HCT116 (cell line): ENCODE measurements around the gene PLEKHN1. TPM values are rescaled to one million over a fixed set of nuclear protein-coding genes. Genes with fewer than 3 reads are reported as not detected.
"Not testable (repeated sequence)": the region's sequence is repeated elsewhere in the genome, so short reads cannot be mapped to it uniquely, and the experiment has no call there.

Experiments used
- ATAC-seq: fragments of 200-7000 bp; cut with Tn5 transposase; 2 replicates; pipeline ENCODE4 v1.9.1; 2020; ENCODE audit warnings: mild to moderate bottlenecking, moderate library complexity
- BruUV-seq: library from RNA; stranded (reverse); fragments of 400-500 nt; replicated peaks from 2 replicates; lab custom pipeline; 2021; lab: Mats Ljungman, UMichigan
- CTCF ChIA-PET: fragments of 300-600 bp; sonication (Branson Sonifier 250); formaldehyde crosslinking; loops from one replicate; lab custom pipeline; 2021; ENCODE audit warnings: antibody characterized with exemption; lab: Charles Lee
- POLR2A ChIA-PET: fragments of 300-600, 350-600 bp; sonication (Branson Sonifier 250); formaldehyde crosslinking; loops from one replicate; lab custom pipeline; 2021; ENCODE audit warnings: antibody characterized with exemption; lab: Charles Lee
- RAD21 ChIA-PET, 2 experiments: fragments of 300-600 bp; sonication (Branson Sonifier 250); formaldehyde crosslinking; loops; one replicate each; lab custom pipeline; 2023; ENCODE audit warnings: low total read pairs in 2 of 2; ENCODE audit not compliant: uncharacterized antibody in 2 of 2, unreplicated experiment in 2 of 2, low non-redundant PET in 1 of 2; lab: Charles Lee
- DNase-seq: peaks from one replicate; pipeline ENCODE4 v3.0.0-alpha.2; 2010; ENCODE audit warnings: low read depth, low spot score
- H2AFZ ChIP-seq: fragments of 200-600 bp; shearing (Covaris generic), sonication (generic); 2 replicates; pipeline ENCODE4 v1.6.1; 2017; ENCODE audit warnings: low read depth, mixed run types, mixed read lengths, antibody characterized with exemption, low read length; ENCODE audit not compliant: poor library complexity, severe bottlenecking
- H3K27ac ChIP-seq: 2 replicates; pipeline ENCODE4 v1.5.1; 2012; ENCODE audit warnings: low read depth, low read length
- H3K27me3 ChIP-seq: fragments of 200-600 bp; sonication (generic); 2 replicates; pipeline ENCODE4 v1.6.1; 2016; ENCODE audit warnings: mixed run types, low read length, mixed read lengths; ENCODE audit not compliant: insufficient read depth
- H3K36me3 ChIP-seq, 2 experiments: fragments of 200-500 bp in 1 of 2; fragments of 200-600 bp in 1 of 2; sonication (Bioruptor generic) in 1 of 2; sonication (generic) in 1 of 2; 2 replicates each; pipeline versions ENCODE4 v1.5.1 to v1.6.1; 2014 to 2016; ENCODE audit warnings: low read length in 2 of 2, inconsistent platforms in 1 of 2, mixed read lengths in 1 of 2, mixed run types in 1 of 2; ENCODE audit not compliant: insufficient read depth in 2 of 2, control insufficient read depth in 1 of 2
- H3K4me1 ChIP-seq, 2 experiments: fragments of 200-600 bp in 1 of 2; sonication (generic) in 1 of 2; 2 replicates each; pipeline versions ENCODE4 v1.5.1 to v1.6.1; 2012 to 2017; ENCODE audit warnings: low read length in 2 of 2, inconsistent platforms in 1 of 2, mild to moderate bottlenecking in 1 of 2, mixed read lengths in 1 of 2, mixed run types in 1 of 2, moderate library complexity in 1 of 2; ENCODE audit not compliant: insufficient read depth in 2 of 2, control insufficient read depth in 1 of 2
- H3K4me2 ChIP-seq: fragments of 200-600 bp; sonication (generic); 2 replicates; pipeline ENCODE4 v1.6.1; 2017; ENCODE audit warnings: mixed run types, low read length, mixed read lengths
- H3K4me3 ChIP-seq, 2 experiments: fragments of 200-600 bp in 1 of 2; sonication (generic) in 1 of 2; replicated peaks in 1 of 2; 2 replicates each; pipeline ENCODE4 v1.5.1; 2011 to 2016; ENCODE audit warnings: low read length in 2 of 2, control low read depth in 1 of 2, low read depth in 1 of 2, mild to moderate bottlenecking in 1 of 2, mixed read lengths in 1 of 2, mixed run types in 1 of 2
- H3K79me2 ChIP-seq: fragments of 200-600 bp; sonication (generic); 2 replicates; pipeline ENCODE4 v1.6.1; 2017; ENCODE audit warnings: mild to moderate bottlenecking, mixed run types, low read length, moderate library complexity, mixed read lengths; ENCODE audit not compliant: insufficient read depth
- H3K9ac ChIP-seq: fragments of 200-600 bp; sonication (generic); 2 replicates; pipeline ENCODE4 v1.6.1; 2016; ENCODE audit warnings: low read length, mixed read lengths
- H3K9me2 ChIP-seq: fragments of 200-600 bp; sonication (generic), shearing (Covaris generic); 2 replicates; pipeline ENCODE4 v1.6.1; 2017; ENCODE audit warnings: mixed run types, mild to moderate bottlenecking, moderate library complexity; ENCODE audit not compliant: insufficient read depth
- H3K9me3 ChIP-seq, 2 experiments: fragments of 200-500 bp in 1 of 2; fragments of 200-600 bp in 1 of 2; sonication (Bioruptor generic) in 1 of 2; sonication (generic) in 1 of 2; 2 replicates each; pipeline ENCODE4 v1.6.1; 2014 to 2017; ENCODE audit warnings: low read length in 2 of 2, mixed read lengths in 2 of 2, inconsistent platforms in 1 of 2, low read depth in 1 of 2, mild to moderate bottlenecking in 1 of 2, mixed run types in 1 of 2, moderate library complexity in 1 of 2; ENCODE audit not compliant: control insufficient read depth in 1 of 2, insufficient read depth in 1 of 2
- H4K20me1 ChIP-seq: fragments of 200-600 bp; sonication (generic), shearing (Covaris generic); 2 replicates; pipeline ENCODE4 v1.6.1; 2017; ENCODE audit warnings: mixed run types, mild to moderate bottlenecking, moderate library complexity; ENCODE audit not compliant: insufficient read depth
- CEBPB ChIP-seq: IDR thresholded peaks from 2 replicates; pipeline ENCODE4 v1.6.1; 2012; ENCODE audit warnings: low read depth
- EGR1 ChIP-seq: IDR thresholded peaks from 2 replicates; pipeline ENCODE4 v1.6.1; 2012; ENCODE audit warnings: low read depth
- EZH2phosphoT487 ChIP-seq: fragments of 200-600 bp; IDR thresholded peaks from 2 replicates; pipeline ENCODE4 v1.6.1; 2018; ENCODE audit warnings: antibody characterized with exemption, borderline replicate concordance
- POLR2AphosphoS5 ChIP-seq: IDR thresholded peaks from 2 replicates; pipeline ENCODE4 v1.6.1; 2011; ENCODE audit warnings: mild to moderate bottlenecking, low read depth, low read length, moderate library complexity
- SIN3A ChIP-seq: IDR thresholded peaks from 2 replicates; pipeline ENCODE4 v1.6.1; 2012; ENCODE audit warnings: low read depth
- ZNF274 ChIP-seq: fragments of 200-500 bp; sonication (Bioruptor generic); IDR thresholded peaks from 2 replicates; pipeline ENCODE4 v1.6.1; 2014; ENCODE audit warnings: mild to moderate bottlenecking, low read depth, low read length, inconsistent platforms
- intact Hi-C: fragments of 100-400 bp; cut with micrococcal nuclease; formaldehyde crosslinking; loops from 2 replicates; pipeline ENCODE4 v1.10.0; 2022
- total RNA-seq: library from RNA; stranded (reverse); gene quantifications from one replicate; pipeline ENCODE4 v1.2.1, GENCODE V29; 2021; ENCODE audit not compliant: unreplicated experiment
- TF ChIP-seq, protein P1 (sequence below): IDR thresholded peaks from 2 replicates; pipeline ENCODE4 v1.6.1; 2012; ENCODE audit warnings: low read depth

The PLEKHN1 gene
- total RNA-seq, 1 experiment from 2014 or later = 11.6 TPM

DNA sequence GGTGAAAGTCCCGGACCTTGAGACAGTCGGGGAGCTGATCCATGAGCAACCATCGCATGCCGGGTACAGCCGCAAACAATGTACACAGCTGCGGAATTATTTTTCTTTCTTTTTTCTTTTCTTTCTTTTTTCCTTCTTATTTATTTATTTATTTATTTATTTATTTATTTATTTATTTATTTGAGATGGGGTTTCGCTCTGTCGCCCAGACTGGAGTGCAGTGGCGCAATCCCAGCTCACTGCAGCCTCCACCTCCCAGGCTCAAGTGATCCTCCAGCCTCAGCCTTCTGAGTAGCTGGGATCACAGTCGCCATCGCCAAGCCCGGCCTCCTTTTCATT lies 18.2 kb downstream of the PLEKHN1 start (continued):
- TF ChIP-seq EGR1 (no peak), POLR2AphosphoS5 (no peak)

DNA sequence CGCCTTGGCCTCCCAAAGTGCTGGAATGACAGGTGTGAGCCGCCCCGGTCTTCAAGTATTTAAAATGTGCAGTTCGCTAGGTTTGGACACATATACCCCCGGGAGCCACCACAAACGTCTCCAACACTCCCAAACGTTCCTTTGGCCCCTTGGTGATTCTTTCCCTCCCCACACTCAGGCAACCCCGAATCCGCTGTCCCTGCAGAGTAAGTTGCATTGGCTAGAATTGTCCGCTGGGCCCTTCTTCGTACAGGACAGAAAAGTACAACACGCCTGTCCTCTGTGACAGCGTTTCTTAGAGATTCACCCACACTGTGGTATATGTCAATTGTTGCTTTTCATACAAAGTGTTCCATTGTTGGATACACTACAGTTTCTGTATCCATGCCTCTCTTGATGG lies 18.8 kb downstream of the PLEKHN1 start:
- Histone ChIP-seq H3K4me3 (no peak overlapping the region), H3K79me2 (no peaks in the 10 kb centered on the region), H4K20me1 (no peaks in the 10 kb centered on the region), H3K9ac (no peak overlapping the region), H3K4me2 (no peak overlapping the region), H3K9me3 (no peaks in the 10 kb centered on the region), H3K27me3 (no peaks in the 10 kb centered on the region), H3K36me3 (no peaks in the 10 kb centered on the region), H3K9me2 (no peaks in the 10 kb centered on the region), H2AFZ (no peak overlapping the region), H3K27ac (no peak overlapping the region), H3K4me1 (0 out of 4 replicates have a peak, but pooled peaks cover 0 to 2% of the 10 kb centered on the region in 2 experiments)
- ChIA-PET POLR2A (interaction anchor here (1.0 kb wide), 1 partner anchor 13 kb away, joined by 3 read pairs; no protein-coding TSS in a partner anchor), RAD21 (no interaction called here), CTCF (interaction anchor here (0.7 to 2.8 kb wide), 6 partner anchors 8 to 307 kb away, joined by 3 to 18 read pairs (median 4); no protein-coding TSS in a partner anchor)
- ATAC-seq (no peak), DNase-seq (no peak)
- BruUV-seq = no TSS peak
- TF ChIP-seq EZH2phosphoT487 (no peak), EGR1 (no peak), CEBPB (no peak), ZNF274 (no peak), SIN3A (no peak)
- TF ChIP-seq, protein P1, sequence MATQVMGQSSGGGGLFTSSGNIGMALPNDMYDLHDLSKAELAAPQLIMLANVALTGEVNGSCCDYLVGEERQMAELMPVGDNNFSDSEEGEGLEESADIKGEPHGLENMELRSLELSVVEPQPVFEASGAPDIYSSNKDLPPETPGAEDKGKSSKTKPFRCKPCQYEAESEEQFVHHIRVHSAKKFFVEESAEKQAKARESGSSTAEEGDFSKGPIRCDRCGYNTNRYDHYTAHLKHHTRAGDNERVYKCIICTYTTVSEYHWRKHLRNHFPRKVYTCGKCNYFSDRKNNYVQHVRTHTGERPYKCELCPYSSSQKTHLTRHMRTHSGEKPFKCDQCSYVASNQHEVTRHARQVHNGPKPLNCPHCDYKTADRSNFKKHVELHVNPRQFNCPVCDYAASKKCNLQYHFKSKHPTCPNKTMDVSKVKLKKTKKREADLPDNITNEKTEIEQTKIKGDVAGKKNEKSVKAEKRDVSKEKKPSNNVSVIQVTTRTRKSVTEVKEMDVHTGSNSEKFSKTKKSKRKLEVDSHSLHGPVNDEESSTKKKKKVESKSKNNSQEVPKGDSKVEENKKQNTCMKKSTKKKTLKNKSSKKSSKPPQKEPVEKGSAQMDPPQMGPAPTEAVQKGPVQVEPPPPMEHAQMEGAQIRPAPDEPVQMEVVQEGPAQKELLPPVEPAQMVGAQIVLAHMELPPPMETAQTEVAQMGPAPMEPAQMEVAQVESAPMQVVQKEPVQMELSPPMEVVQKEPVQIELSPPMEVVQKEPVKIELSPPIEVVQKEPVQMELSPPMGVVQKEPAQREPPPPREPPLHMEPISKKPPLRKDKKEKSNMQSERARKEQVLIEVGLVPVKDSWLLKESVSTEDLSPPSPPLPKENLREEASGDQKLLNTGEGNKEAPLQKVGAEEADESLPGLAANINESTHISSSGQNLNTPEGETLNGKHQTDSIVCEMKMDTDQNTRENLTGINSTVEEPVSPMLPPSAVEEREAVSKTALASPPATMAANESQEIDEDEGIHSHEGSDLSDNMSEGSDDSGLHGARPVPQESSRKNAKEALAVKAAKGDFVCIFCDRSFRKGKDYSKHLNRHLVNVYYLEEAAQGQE = no peak
- intact Hi-C loops = loop anchor here (2.0 kb wide), 2 partner anchors 16 to 306 kb away; partner anchors contain the start of gene HES4

DNA sequence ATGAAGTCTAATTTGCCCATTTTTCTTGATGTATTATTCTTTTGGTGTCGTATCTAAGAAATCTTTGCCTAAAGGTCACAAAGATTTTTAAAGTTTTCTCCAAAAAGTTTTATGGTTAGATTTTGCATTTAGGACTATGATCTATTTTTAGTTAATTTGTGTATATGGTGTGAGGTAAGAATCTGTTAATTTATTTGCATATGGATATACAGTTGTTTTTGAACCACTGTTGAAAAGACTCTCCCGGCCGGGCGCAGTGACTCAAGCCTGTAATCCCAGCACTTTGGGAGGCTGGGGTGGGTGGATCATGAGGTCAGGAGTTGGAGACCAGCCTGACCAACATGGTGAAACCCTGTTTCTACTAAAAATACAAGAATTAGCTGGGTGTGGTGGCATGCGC lies 21.8 kb downstream of the PLEKHN1 start:
- ATAC-seq, POLR2A ChIA-PET: not testable (repeated sequence)

DNA sequence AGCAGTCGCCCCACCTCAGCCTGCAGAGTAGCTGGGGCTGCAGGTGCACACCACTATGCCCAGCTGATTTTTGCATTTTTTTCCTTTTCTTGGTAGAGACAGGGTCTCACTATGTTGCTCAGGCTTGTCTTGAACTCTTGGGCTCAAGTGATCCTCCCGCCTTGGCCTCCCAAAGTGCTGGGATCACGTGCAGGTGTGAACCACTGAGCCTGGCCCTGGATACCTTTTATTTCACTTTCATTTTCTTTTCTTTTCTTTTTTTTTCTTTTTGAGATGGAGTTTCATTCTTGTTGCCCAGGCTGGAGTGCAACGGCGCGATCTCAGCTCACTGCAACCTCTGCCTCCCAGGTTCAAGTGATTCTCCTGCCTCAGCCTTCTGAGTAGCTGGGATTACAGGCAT lies 25.0 kb downstream of the PLEKHN1 start:
- CTCF ChIA-PET, POLR2A ChIA-PET, RAD21 ChIA-PET, H3K4me1 ChIP-seq, intact Hi-C loops, H3K9me2 ChIP-seq, H3K36me3 ChIP-seq, ATAC-seq, H3K4me3 ChIP-seq, H4K20me1 ChIP-seq, H3K27ac ChIP-seq, H3K27me3 ChIP-seq, DNase-seq, H3K9me3 ChIP-seq, H3K4me2 ChIP-seq, BruUV-seq, H3K79me2 ChIP-seq, H2AFZ ChIP-seq, H3K9ac ChIP-seq: not testable (repeated sequence)

More for the DNA sequence above, 21.8 kb downstream of the PLEKHN1 start:
- H4K20me1 ChIP-seq, RAD21 ChIA-PET, H3K4me3 ChIP-seq, intact Hi-C loops, H3K27ac ChIP-seq, BruUV-seq, H3K27me3 ChIP-seq, H3K9me3 ChIP-seq, H3K4me1 ChIP-seq, H3K36me3 ChIP-seq, H3K9ac ChIP-seq, H3K9me2 ChIP-seq, H3K79me2 ChIP-seq, H2AFZ ChIP-seq, CTCF ChIA-PET, H3K4me2 ChIP-seq, DNase-seq: not testable (repeated sequence)
